NCI-H1105 (cell line): ENCODE data around the gene UTP14C.
"Not testable (repeated sequence)": the region's sequence is repeated elsewhere in the genome, so short reads cannot be mapped to it uniquely, and the experiment has no call there.

Source experiments
- DNase-seq: peaks from one replicate; lab custom pipeline; 2025; lab: John Stamatoyannopoulos, UW

UTP14C gene, protein sequence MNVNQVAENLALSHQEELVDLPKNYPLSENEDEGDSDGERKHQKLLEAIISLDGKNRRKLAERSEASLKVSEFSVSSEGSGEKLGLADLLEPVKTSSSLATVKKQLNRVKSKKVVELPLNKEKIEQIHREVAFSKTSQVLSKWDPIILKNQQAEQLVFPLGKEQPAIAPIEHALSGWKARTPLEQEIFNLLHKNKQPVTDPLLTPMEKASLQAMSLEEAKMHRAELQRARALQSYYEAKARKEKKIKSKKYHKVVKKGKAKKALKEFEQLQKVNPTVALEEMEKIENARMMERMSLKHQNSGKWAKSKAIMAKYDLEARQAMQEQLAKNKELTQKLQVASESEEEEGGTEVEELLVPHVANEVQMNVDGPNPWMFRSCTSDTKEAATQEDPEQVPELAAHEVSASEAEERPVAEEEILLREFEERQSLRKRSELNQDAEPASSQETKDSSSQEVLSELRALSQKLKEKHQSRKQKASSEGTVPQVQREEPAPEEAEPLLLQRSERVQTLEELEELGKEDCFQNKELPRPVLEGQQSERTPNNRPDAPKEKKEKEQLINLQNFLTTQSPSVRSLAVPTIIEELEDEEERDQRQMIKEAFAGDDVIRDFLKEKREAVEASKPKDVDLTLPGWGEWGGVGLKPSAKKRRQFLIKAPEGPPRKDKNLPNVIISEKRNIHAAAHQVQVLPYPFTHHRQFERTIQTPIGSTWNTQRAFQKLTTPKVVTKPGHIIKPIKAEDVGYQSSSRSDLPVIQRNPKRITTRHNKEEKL

DNA sequence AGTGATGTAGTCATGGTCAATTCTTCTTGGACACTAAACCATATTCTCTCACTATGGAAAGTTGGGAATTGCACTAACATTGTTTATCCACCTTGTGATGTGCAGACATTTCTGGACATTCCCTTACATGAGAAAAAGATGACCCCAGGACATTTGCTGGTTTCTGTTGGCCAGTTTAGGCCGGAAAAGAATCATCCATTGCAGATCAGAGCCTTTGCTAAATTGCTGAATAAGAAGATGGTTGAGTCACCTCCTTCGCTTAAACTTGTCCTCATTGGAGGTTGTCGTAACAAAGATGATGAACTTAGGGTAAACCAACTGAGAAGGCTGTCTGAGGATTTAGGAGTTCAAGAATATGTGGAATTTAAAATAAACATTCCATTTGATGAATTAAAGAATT is at the start of gene UTP14C:
Gene UTP14C, plus strand, starts transcription at position 211 of the 400 bp plus-strand sequence. CDS start 4,114 bp downstream, outside the sequence.
- DNase-seq = no peak

DNA sequence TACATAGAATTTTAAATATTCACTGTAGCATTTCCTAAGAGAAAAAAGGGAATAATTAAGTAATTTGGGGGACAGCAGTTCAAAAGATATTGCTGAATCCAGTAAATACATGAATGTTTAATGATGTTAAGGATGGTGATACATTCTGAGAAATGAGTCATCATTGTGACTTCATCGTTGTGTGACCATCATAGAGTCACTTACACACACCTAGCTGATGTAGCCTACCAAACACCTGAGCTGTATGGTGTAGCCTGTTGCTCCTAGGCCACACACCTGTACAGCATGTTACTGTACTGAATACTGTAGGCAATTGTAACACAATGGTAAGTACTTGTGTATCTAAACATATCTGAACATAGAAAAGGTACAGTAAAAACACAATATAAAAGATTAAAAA is 48.1 kb upstream of the UTP14C start:
- DNase-seq = no peak

DNA sequence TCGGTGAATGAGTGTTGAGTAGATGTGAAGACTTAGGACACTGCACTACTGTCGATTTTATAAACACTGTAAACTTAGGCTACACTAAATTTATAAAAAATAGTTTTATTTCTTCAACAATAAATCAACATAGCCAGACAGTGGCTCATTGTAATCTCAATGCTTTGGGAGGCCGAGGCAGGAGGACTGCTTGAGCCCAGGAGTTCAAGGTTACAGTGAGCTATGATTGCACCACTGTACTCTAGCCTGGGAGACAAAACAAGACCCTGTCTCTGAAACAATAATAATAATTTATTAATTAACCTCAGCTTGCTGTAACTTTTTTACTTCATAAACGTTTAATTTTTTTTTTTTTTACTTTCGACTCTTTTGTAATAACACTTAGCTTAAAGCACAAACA is 47.6 kb upstream of the UTP14C start:
- no peak for DNase-seq

DNA sequence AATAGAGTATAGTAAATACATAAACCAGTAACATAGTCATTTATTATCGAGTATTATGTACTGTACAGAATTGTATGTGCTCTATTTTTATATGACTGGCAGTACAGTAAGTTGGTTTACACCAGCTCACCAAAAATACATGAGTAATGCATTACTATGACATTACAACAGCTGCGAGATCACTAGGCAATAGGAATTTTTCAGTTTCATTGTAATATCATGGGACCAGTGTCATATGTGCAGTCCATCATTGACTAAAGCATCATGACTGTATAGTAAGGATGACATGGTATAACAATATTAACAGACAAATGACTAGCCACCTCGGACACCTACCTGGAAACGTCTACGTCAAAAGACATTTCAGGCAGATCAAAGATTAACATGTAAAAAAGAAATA is 46.9 kb upstream of the UTP14C start:
- no peak for DNase-seq

DNA sequence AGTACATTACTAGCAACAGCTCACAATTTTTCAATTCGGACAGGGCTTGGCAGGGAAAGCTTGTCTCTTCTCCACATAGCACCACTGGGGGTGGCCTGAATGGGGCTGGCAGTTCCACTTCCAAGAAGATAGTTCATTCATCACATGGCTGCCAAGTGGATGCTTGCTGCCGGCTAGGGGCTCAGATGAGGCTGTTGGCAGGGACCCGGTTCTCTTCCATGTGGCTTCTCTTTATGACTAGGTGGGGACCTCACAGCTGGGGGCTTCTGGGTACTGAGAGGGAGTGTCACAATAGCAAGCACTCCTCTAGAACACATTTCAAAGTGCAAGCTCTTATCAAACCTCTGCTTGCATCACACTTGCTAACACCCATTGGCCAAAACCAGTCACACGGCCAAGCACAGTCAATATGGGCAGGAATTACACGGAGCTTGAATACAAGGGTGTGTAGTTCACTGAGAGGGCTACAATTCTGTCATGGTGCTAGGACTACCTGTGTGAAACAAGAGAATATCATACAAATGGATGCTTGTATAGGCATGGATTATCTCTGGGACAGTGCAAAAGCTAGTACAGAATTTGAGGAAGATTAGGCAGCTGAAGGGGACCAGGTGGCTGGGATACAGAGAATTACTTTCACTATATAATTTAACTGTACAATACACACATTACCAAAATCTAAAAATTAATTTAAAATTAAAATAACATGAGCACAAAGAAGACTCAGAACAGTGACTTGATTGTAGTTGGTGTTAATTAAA is 45.5 kb upstream of the UTP14C start:
- DNase-seq = no peak

DNA sequence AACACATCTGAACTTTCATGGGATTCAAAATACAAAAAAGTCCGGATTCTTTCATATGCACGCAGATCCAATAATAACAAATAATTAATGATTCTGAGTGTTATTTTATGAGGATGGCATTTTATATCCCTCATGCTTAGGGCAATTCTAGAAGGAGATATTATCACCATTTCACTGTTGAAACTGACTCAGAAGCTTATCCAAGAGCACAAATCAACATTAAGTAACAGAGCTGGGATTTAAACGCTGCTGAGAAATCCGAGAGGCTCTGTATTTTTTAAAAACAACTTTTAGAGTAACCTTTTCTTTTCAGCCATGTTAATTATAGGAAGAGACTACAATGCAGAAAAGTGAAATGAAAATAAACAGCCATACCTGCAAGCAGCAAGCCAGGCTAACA is 43.6 kb upstream of the UTP14C start:
- DNase-seq = no peak

DNA sequence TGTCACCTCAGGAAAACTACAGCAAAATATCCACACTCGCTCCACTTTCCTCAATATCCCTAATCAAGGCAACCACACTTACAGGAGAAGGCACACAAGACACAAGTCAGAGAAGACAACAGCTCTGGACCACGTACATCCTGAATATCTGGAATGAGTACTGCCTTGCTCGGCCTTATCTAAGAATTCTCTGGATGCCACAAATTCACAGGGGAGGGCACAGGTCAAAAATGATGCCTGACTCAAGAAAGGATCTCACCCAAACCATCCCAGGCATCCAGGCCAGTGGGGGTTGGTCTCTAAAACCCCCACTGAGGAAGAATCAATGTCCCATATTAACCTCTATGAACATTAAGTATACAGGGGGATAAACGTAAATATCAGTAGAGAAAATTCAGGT is 43.1 kb upstream of the UTP14C start:
- DNase-seq = no peak

DNA sequence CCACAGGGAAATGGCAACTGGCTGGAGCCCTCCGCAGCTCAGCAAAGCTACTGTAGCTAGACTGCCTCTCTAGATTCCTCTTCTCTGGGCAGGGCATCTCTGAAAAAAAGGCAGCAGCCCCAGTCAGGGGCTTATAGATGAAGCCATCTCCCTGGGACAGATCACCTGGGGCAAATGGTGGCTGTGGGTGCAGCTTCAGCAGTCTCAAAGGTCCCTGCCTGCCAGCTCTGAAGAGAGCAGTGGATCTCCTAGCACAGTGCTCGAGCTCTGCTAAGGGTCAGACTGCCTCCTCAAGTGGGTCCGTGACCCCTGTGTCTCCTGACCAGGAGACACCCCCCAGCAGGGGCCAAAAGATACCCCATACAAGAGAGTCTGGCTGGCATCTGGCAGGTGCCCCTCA is 41.2 kb upstream of the UTP14C start:
- DNase-seq = not testable (repeated sequence)

DNA sequence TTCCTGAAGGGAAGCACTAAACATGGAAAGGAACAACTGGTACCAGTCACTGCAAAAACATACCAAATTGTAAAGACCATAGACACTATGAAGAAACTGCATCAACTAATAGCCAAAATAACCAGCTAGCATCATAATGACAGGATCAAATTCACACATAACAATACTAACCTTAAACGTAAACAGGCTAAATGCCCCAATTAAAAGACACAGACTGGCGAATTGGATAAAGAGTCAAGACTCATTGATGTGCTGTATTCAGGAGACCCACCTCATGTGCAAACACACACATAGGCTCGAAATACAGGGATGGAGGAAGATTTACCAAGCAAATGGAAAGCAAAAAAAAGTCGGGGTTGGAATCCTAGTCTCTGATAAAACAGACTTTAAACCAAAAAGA is 39.6 kb upstream of the UTP14C start:
- not testable (repeated sequence) for DNase-seq

DNA sequence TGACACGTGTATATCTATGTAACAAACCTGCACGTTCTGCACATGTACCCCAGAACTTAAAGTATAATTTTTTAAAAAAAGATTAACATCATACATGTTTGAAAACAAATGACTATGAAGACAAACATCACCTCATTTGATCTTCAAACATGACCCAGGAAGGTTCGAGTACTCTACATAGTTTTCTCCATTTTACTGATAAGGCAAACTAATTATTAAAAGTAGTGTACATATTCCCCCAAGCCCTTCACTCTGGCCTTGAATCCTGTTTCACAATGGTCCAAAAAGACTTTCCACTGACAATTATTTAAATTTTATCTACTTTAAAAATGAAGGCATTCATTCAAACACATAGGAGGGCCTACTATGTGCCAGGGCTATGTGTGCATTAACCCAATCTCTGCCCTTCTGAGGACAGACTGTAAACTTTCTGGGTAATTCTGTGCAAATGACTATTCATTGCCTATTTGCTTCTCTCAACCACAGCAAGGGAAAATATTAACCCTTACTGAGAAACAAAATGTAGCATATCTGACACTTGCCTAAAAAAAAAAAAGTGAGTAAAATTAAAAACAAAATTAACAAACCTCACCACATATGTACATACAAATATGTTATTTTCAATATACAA is 35.4 kb upstream of the UTP14C start:
- no peak for DNase-seq

DNA sequence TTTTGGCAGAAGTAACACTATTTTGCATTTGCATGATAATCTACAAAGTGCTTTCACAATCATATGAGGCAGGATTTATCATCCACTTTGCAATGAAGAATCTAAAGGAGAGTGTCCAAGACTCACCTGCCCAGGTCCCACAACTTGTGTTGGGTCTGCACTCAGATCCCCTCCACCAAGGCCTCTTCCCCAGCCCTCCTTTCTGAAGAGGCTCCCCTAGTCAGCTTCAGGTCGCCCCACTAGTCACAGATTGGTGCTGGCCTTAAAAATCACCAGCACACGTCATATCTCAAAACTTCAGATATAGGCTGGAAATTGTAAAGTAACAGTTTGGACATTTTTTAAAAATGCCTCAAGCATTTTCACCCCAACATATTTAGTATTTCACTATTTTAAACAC is 30.8 kb upstream of the UTP14C start:
- no peak for DNase-seq

DNA sequence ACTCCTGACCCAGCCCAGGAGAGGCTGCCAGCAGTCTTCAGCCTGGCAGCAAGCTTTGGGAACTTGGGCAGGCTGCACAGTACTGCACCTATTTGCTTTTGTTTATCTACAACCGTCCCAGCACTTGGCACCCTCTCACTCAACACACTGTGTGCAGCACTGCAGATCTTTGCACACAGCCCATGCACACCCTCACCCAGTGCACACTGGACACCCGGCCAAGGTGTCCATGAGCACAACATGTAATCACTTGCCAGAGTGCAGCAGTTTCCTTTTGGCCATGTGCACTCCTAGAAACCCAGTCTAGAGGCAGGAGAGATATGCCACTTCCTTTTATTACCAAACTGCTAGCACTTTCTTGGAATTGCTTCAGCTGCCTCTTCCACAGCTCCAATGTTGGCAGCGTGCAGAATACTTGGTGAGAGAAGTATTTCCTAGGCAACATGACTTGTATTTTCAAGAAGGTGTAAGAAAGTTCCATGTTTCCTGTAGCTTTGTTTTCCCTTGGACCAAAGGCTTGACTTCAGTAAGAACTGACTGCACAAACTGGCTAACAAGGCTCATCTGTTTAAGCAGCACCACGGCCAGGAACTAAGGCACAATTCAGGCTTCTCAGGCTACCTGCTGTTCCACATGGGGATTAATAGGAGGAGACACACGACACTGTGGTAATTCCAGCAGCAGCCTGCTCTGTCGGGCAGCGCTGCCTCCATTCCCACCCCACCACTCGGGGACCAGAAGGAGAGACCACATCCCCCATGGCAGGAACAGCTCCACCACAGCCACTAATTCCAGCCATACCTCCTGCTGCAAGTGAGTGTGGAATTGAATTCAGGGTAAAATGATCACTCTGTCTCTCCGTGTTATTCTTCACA is 28.6 kb upstream of the UTP14C start:
- no peak for DNase-seq

DNA sequence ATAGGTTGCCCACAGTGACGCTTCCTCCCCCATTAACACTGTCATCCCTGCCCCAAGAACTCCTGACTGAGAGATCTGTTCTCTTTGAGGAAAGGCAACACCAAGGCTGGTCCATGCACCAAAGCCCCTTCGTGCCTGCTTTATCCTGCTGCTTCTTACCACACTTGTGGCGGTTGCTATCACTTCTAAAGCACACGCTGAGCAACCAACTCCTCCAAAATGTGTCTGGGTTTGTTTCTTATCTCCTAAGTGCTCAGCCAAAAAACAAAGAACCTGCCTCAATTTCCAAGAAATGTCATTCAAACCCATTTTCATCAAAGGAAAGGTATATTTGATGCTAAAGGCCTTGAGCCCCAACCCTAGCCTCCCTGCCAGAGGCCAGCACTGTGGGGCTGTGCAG is 27.9 kb upstream of the UTP14C start:
- DNase-seq = no peak

DNA sequence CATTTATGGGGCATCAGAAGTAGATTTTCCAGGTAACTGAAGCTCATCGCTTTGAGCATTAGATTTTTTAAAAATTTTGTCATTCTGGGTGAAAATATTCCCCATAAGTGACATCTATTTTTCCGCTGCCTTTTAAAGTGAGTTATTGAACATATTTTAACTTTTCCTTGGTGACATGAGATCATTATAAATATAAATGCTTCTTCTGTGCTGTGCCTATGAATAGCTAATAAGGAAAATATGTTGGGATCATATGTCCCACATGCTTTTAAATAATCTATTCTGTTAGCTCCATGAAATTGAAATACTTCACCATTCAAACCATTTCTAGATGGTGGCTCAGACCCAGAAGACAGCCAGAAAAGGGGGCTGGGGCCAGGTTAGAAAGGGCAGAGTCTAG is 27.3 kb upstream of the UTP14C start:
- DNase-seq = no peak

DNA sequence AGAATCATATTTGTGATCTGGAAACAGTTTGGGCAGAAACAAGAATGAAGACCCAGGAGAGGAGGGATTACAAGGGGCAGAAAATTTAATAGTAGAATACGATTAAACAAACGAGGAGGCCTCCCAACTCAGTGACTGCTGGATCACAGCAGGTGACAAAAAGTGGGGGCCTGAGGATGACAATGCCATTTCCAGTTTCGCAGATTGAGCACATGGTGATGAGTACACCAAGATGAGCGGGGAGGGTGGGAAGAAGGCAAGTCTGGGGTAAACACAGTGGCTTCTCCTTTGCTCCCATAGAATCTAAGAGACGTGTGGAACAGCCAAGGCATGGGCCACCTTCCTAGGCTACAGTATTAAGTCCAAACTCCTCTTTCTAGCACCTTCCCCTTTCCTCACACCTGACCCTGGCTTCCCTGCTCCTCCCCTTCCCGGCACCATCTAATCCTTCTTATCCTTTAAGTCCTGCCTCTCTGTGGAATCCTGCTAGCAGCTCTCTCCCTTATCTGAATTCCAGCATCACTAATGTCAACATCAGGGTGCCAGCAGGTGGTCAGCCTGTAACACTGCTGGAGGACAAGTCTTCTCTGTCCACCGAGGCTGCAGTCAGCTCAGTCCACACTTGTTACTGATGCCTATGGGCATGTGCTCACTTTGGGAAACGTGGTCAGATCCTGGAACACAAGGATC is 26.7 kb upstream of the UTP14C start:
- no peak for DNase-seq

DNA sequence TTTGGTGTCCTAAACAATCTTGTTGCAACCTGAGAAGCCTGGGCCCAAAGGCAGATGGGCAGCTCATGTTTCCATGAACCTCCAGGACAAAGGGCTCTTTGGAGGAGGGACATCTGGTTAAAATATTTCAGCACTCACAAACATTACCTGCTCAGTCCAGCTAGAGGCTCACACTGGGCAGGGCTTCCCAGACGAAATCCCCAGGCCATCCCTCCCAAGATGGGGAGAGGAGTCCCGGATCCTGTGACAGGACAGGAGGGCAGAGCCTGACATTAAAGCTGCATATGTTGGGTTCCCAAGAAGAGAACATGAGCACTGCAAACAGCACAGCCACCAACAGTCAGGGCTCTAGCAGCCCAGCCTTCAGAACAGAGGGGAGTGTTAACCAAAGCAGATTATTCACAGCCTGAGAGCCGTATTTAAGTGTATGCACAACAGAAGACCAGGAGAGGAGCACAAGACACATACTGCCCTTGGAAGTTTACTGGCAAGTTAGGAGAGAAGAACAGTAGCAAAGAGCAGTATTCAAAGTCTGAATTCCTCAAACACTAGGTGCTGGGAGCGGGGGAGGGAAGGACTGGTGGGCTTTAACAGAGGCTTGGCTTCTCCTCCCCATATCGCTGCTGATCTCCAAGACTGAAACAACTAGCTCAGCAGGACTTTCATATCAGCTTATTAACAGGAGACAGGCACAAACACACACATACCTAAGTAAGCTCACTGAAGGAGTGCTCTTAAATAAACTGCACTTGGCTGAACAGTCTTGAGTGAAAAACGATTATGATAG is 25.6 kb upstream of the UTP14C start:
- DNase-seq = no peak

DNA sequence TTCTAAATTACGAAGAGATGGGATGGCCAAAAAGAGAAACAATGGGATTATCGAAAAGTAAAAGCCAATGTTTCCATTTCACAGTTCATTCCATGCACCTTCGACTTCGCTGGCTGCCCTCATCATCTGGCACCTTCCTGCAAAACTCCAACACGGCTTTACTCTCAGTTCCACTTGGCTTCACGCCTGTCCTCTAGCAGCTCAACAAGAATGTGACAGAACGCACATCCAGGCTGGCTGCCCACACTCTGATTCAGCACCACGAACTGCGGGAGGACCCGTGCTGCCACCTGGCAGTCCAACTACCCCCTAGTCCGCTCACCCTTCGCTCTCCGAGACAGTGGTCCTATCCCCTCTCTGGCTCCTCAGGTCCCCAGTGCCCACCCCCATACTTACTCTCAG is 25.0 kb upstream of the UTP14C start:
- DNase-seq = no peak

DNA sequence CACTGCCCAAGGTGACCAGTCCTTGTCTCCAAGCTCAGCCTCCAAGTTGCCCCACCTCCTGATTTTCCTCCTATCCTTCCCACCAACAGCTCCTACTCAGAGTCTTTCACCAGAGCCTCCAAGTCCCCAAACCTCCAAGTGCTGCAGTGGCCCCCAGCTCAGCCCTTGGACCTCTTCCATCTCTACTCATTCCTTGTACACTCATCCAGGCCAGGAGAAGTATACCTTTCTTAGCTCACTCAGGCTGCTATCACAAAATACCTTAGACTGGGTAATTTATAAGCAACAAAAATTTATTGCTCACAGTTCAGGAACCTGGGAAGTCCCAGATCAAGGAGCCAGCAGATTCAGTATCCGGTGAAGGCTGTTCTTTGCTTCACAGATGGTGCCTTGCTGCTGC is 24.6 kb upstream of the UTP14C start:
- no peak for DNase-seq

DNA sequence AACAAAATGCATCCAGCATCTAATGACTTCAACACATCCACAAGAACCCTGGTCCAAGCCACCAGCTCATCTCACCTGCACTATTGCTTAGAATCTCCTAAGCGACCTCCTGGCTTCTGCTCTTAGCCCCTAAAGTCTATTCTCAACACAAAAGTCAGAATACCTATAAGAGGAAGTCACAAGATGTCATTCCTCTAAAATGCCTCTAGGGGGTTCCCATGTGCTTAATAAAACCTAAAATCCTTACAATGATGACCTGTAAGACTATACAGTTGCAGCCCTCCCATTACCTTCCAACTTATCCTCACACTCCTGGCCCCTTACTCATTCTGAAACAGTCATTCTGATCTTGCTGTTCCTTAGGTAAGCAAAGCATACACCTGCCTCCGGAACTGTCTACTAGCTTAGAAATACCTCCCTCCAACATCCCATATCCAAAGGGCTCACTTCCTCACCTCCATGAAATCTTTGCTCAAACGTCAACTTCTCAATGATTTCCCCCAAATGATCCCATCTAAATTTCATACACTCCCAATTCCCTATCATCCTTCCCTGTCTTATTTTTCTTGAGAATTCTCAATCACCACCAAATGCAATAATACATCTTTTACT is 23.3 kb upstream of the UTP14C start:
- DNase-seq = no peak
